Measurements from ENCODE around the gene CCL5.

Gene CCL5

DNA sequence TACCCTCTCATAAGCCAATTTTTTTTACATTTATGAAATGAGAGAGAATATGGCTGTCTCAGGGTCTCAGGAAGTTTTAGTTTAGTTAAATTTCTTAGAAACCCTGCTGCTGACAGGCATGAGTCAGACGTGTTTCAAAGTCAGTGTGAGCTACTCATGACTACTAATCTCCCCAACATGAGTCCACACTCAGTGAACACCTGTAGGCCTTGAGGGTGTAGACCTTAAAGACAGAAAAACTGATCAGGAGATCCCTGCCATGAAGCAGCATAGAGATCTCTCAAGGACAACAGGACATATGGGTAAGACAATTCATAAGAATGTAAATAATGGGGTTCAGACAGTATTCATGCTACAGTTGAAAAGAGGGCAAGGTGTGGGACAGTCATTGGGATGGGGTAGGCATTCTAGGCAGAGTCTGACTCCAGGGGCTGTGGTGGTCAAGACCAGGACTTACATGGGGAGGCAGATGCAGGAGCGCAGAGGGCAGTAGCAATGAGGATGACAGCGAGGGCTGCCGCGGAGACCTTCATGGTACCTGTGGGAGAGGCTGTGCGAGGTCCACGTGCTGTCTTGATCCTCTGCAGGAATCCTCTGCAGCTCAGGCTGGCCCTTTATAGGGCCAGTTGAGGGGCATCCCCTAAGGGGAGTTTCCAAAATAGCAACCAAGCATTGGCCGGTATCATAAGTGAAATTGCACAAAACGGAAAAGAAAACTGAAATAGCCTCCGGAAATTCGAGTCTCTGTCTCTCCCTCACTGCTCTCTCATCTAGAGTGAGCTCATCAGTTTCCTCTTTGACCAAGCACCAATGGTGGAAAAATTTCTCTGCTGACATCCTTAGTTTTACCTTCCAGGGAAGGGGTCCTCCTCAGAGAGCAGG lies at the start of gene CCL5:
TSS of gene CCL5 (minus strand) at position 588 of the 882 bp plus-strand sequence.
- no peak for TF ChIP-seq CTCF (IDR thresholded peaks at IDR 0.05; ENCODE audit: insufficient read depth, low read depth, low read length, missing control alignments)
- DNase-seq (ENCODE audit: low read depth) = peak; percentile 92

GRCh38 chr17:35927714-35928113 lies 47.6 kb upstream of the CCL5 start:
- no peak overlapping the region for H3K4me3 ChIP-seq (ENCODE audit: low read depth, low read length)
- TF ChIP-seq CTCF (IDR thresholded peaks at IDR 0.05; ENCODE audit: insufficient read depth, low read depth, low read length, missing control alignments) = no peak
- DNase-seq (ENCODE audit: low read depth) = no peak

More for the DNA sequence above, at the start of gene CCL5:
- peak within 1 kb of the TSS; percentile 48 for H3K4me3 ChIP-seq (ENCODE audit: low read depth, low read length)

DNA sequence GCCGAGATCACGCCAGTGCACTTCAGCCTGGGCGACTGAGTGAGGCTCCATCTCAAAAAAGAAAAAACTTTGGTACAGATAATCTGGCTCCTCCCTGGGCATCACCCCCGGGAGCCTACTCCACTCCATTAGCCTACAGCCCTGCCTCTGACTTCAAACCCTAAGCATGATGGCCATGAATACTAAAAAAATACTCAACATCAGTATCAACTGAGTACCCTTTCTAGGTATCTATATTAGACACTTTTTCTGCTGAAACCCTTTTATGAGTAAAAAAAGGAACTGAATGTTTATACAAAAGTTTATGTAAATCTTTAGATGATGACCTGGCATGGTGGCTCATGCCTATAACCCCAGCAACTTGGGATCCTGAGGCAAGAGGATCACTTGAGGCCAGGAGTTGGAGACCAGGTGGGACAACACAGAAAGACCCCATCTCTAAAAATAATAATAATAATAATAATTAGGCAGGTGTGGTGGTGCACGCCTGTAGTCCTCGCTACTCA lies 43.5 kb upstream of the CCL5 start:
- no peak for DNase-seq (ENCODE audit: low read depth)
- H3K4me3 ChIP-seq (ENCODE audit: low read depth, low read length) = no peak overlapping the region
- TF ChIP-seq CTCF (IDR thresholded peaks at IDR 0.05; ENCODE audit: insufficient read depth, low read depth, low read length, missing control alignments) = no peak

- no peak for DNase-seq (ENCODE audit: low read depth)
- H3K4me3 ChIP-seq (ENCODE audit: low read depth, low read length) = no peak overlapping the region
- no peak for TF ChIP-seq CTCF (IDR thresholded peaks at IDR 0.05; ENCODE audit: insufficient read depth, low read depth, low read length, missing control alignments)
Measured at GRCh38 chr17:35920229-35920628, 40.1 kb upstream of the CCL5 start.

DNA sequence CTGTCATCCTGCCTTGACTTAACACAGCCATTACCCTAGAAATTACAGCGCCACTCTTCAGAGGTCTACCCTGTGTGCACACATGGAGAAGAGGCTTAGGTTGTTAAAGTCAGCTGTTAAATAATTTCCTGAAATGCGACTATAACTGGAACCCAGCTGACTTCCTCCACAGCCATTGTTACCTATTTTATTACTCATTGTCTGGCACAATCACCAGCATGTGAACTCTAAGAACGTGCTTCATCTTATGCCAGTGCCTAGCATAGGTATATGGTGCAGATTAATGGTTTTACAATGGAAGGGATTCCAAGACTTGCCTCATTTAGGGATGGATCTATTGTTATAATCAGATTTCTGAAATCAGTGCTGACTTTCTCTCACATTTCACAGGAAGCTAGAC lies 38.5 kb upstream of the CCL5 start:
- TF ChIP-seq CTCF (IDR thresholded peaks at IDR 0.05; ENCODE audit: insufficient read depth, low read depth, low read length, missing control alignments) = no peak
- no peak for DNase-seq (ENCODE audit: low read depth)
- H3K4me3 ChIP-seq (ENCODE audit: low read depth, low read length) = no peak overlapping the region

DNA sequence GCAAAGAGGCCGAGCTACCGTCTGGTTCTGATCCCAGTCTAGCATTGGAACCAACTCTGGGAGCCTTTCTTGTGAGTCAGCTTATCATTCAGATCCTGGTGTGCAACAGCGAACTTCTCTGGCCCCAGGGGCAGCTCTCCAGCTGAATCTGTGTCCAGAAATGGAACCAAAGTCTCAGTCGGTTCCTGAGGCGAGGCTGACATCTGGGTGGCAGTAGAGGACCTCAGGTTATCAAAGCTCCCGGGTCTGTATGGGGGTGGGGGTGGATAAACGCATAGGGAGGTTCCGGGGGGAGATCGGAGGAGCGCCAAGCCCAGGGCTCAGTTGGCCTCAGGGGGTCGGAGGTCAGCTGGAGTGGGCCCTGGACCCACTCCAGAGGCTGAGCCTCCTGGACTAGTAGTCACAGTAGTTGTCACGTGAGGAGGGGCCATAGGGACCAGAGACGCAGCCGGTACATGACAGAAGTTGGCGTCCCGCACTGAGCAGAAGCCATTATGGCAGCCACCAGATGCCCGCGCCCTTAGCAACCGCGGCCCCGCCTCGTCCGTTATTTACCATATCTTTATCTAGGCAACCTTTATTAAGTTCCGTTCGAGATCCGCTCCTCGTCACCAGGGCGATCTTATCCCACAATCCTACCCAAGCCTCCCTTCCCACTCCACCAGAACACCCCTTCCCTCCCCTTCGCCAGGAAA lies 37.5 kb upstream of the CCL5 start:
- no peak for TF ChIP-seq CTCF (IDR thresholded peaks at IDR 0.05; ENCODE audit: insufficient read depth, low read depth, low read length, missing control alignments)
- no peak overlapping the region for H3K4me3 ChIP-seq (ENCODE audit: low read depth, low read length)
- DNase-seq (ENCODE audit: low read depth) = no peak
